ENCODE measurements around the gene GRIA1. TPM values are rescaled to one million over a fixed set of nuclear protein-coding genes. Genes with fewer than 3 reads are reported as not detected.
A peak's percentile ranks its signal among the peaks of the same experiment; 100 is the strongest.

The GRIA1 gene
- total RNA-seq, 4 donors from 2014 or later: 0.63 to 1.2 (median 0.93) TPM

- 52% methylated on average over 4 of the region's 4 CpGs for WGBS
- TF ChIP-seq, protein P1, sequence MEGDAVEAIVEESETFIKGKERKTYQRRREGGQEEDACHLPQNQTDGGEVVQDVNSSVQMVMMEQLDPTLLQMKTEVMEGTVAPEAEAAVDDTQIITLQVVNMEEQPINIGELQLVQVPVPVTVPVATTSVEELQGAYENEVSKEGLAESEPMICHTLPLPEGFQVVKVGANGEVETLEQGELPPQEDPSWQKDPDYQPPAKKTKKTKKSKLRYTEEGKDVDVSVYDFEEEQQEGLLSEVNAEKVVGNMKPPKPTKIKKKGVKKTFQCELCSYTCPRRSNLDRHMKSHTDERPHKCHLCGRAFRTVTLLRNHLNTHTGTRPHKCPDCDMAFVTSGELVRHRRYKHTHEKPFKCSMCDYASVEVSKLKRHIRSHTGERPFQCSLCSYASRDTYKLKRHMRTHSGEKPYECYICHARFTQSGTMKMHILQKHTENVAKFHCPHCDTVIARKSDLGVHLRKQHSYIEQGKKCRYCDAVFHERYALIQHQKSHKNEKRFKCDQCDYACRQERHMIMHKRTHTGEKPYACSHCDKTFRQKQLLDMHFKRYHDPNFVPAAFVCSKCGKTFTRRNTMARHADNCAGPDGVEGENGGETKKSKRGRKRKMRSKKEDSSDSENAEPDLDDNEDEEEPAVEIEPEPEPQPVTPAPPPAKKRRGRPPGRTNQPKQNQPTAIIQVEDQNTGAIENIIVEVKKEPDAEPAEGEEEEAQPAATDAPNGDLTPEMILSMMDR (IDR thresholded peaks at IDR 0.05): no peak
- TF ChIP-seq POLR2A (IDR thresholded peaks at IDR 0.05; ENCODE audit: low read depth) (no peak), EP300 (IDR thresholded peaks at IDR 0.05) (no peak), POLR2AphosphoS5 (IDR thresholded peaks at IDR 0.05) (no peak)
- Histone ChIP-seq H3K4me3 (no peak overlapping the region), H3K4me1 (no peaks in the 10 kb centered on the region), H3K27ac (replicated peaks in 1 of 4) (no peak overlapping the region), H3K27me3 (no peaks in the 10 kb centered on the region), H3K36me3 (no peaks in the 10 kb centered on the region), H3K9me3 (no peaks in the 10 kb centered on the region)
- intact Hi-C loops (cut with DNase I): no loop called here
- DNase-seq (ENCODE audit: extremely low spot score): peak; percentile 91
These were observed 277.0 kb downstream of the GRIA1 start for GRCh38 chr5:153767221-153768188.

DNA sequence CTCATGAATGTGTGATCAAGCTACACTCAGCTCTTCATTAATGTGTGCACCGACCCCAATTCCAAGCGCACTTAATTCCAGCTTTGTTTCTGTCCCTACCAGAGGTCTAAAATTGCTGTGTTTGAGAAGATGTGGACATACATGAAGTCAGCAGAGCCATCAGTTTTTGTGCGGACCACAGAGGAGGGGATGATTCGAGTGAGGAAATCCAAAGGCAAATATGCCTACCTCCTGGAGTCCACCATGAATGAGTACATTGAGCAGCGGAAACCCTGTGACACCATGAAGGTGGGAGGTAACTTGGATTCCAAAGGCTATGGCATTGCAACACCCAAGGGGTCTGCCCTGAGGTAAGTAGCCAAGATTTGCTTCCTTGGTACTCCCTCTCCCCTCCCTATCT, 279.6 kb downstream of the GRIA1 start:
- no peaks in the 10 kb centered on the region for H3K27me3 ChIP-seq
- TF ChIP-seq POLR2AphosphoS5 (IDR thresholded peaks at IDR 0.05): no peak
- TF ChIP-seq, protein P1 (IDR thresholded peaks at IDR 0.05): no peak
- no peak for TF ChIP-seq POLR2A (IDR thresholded peaks at IDR 0.05; ENCODE audit: low read depth)
- no peak for TF ChIP-seq EP300 (IDR thresholded peaks at IDR 0.05)
- intact Hi-C loops (cut with DNase I): no loop called here
- H3K9me3 ChIP-seq: no peaks in the 10 kb centered on the region
- WGBS: 94% methylated on average over 5 of the region's 5 CpGs
- H3K27ac ChIP-seq (replicated peaks in 1 of 4): no peak overlapping the region
- peak; percentile 78 for DNase-seq (ENCODE audit: extremely low spot score)
- no peaks in the 10 kb centered on the region for H3K36me3 ChIP-seq
- peaks cover 0 to 3% (median 0%) of the 10 kb centered on the region in 4 donors for H3K4me1 ChIP-seq
- H3K4me3 ChIP-seq: no peak overlapping the region

DNA sequence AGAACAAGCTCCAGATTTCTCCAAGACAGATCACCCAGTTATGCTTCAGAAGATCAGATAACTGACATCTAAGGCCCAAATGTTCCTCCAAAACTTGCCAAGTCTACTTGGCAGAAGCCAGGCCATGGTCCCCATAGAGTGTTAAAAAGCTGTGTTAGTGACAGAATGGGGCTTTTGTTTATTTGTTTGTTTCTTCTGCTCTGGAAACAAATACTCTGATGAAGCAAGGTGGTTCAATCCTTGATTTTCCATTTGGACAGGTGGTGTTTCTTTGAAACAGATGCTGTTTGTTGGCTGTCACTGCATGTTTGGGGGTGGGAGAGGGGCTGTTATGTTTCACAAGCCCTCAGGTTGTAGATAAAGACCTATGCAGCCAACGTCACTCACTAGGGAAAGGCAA, 284.2 kb downstream of the GRIA1 start:
- no peak for DNase-seq (ENCODE audit: extremely low spot score)
- peaks cover 0 to 3% (median 0%) of the 10 kb centered on the region in 4 donors for H3K4me1 ChIP-seq
- no peaks in the 10 kb centered on the region for H3K27me3 ChIP-seq
- no peak overlapping the region for H3K4me3 ChIP-seq
- no peak overlapping the region for H3K27ac ChIP-seq (replicated peaks in 1 of 4)
- TF ChIP-seq POLR2A (IDR thresholded peaks at IDR 0.05; ENCODE audit: low read depth): no peak
- TF ChIP-seq EP300 (IDR thresholded peaks at IDR 0.05): no peak
- TF ChIP-seq POLR2AphosphoS5 (IDR thresholded peaks at IDR 0.05): no peak
- TF ChIP-seq, protein P1 (IDR thresholded peaks at IDR 0.05): no peak
- no peaks in the 10 kb centered on the region for H3K9me3 ChIP-seq
- WGBS: 87% methylated on average over 1 of the region's 1 CpG
- intact Hi-C loops (cut with DNase I): no loop called here
- no peaks in the 10 kb centered on the region for H3K36me3 ChIP-seq

DNA sequence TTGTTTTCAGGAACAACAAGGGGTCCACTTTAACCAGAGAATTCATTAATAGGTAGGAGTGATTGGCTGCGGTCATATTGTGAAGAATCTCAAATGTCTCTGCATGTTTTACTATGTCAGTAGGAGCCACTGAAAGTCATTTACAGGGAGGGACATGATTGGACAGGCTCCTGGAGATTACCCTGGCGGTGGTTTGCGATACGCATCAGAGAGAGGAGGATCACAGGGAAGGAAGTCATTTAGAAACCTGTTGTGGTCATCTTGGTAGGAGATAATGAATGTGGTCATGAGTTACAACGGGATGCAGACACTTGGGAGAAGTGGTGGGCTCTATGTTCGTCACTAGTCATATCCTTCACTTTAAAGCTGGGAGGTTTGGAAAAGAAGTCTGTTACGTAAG, 285.5 kb downstream of the GRIA1 start:
- Histone ChIP-seq H3K27ac (replicated peaks in 1 of 4) (no peak overlapping the region), H3K36me3 (no peaks in the 10 kb centered on the region), H3K27me3 (no peaks in the 10 kb centered on the region), H3K9me3 (no peaks in the 10 kb centered on the region), H3K4me3 (no peak overlapping the region), H3K4me1 (peaks cover 0 to 3% (median 0%) of the 10 kb centered on the region in 4 donors)
- no peak for DNase-seq (ENCODE audit: extremely low spot score)
- intact Hi-C loops (cut with DNase I): no loop called here
- 91% methylated on average over 7 of the region's 7 CpGs for WGBS
- TF ChIP-seq POLR2AphosphoS5 (IDR thresholded peaks at IDR 0.05) (no peak), EP300 (IDR thresholded peaks at IDR 0.05) (no peak), POLR2A (IDR thresholded peaks at IDR 0.05; ENCODE audit: low read depth) (no peak)
- TF ChIP-seq, protein P1 (IDR thresholded peaks at IDR 0.05): no peak
